Karpas-422 (cell line): ENCODE data around the gene MTREX. TPM values are rescaled to one million over a fixed set of nuclear protein-coding genes. Genes with fewer than 3 reads are reported as not detected.

Experiments used
- DNase-seq: peaks from one replicate; pipeline ENCODE4 v3.0.0-alpha.2; 2015
- H2AFZ ChIP-seq: fragments of 200-600 bp; sonication (generic); 2 replicates; pipeline ENCODE4 v1.6.1; 2014; ENCODE audit warnings: antibody characterized with exemption, low read length, mixed read lengths
- H3K27ac ChIP-seq: fragments of 200-600 bp; sonication (generic); 2 replicates; pipeline ENCODE4 v1.5.1; 2014; ENCODE audit warnings: mild to moderate bottlenecking, low read length, moderate library complexity
- H3K27me3 ChIP-seq: fragments of 200-600 bp; sonication (generic); 2 replicates; pipeline ENCODE4 v1.6.1; 2014; ENCODE audit warnings: low read length, mixed read lengths
- H3K36me3 ChIP-seq: fragments of 200-600 bp; sonication (generic); 2 replicates; pipeline ENCODE4 v1.6.1; 2014; ENCODE audit warnings: low read length, mixed read lengths; ENCODE audit not compliant: insufficient read depth
- H3K4me1 ChIP-seq: fragments of 200-600 bp; sonication (generic); 2 replicates; pipeline ENCODE4 v1.6.1; 2014; ENCODE audit warnings: mild to moderate bottlenecking, low read length, mixed read lengths
- H3K4me2 ChIP-seq: fragments of 200-600 bp; sonication (generic); 2 replicates; pipeline ENCODE4 v1.6.1; 2014; ENCODE audit warnings: low read length, low read depth, mild to moderate bottlenecking; ENCODE audit not compliant: poor library complexity, severe bottlenecking
- H3K4me3 ChIP-seq: fragments of 200-600 bp; sonication (generic); 2 replicates; pipeline ENCODE4 v1.5.1; 2014; ENCODE audit warnings: mild to moderate bottlenecking, antibody characterized with exemption, low read length, mixed read lengths
- H3K79me2 ChIP-seq: fragments of 200-600 bp; sonication (generic); 2 replicates; pipeline ENCODE4 v1.6.1; 2014; ENCODE audit warnings: mild to moderate bottlenecking, low read length, mixed read lengths
- H3K9ac ChIP-seq: fragments of 200-600 bp; sonication (generic); 2 replicates; pipeline ENCODE4 v1.6.0; 2014; ENCODE audit warnings: low read length
- H3K9me2 ChIP-seq: fragments of 200-600 bp; sonication (generic), shearing (Covaris generic); replicated peaks from 2 replicates; pipeline ENCODE4 v1.6.0; 2014; ENCODE audit warnings: mild to moderate bottlenecking, low read length, moderate library complexity; ENCODE audit not compliant: insufficient read depth
- H3K9me3 ChIP-seq: fragments of 300-700, 200-600 bp; sonication (generic); 2 replicates; pipeline ENCODE4 v1.6.1; 2014; ENCODE audit warnings: low read length, mixed read lengths
- H4K20me1 ChIP-seq: fragments of 200-600 bp; sonication (generic); 2 replicates; pipeline ENCODE4 v1.6.1; 2014; ENCODE audit warnings: mild to moderate bottlenecking, antibody characterized with exemption, low read length, low read depth; ENCODE audit not compliant: insufficient read depth
- total RNA-seq: library from RNA; depleted of rRNA; stranded (reverse); fragments of >200 nt; shearing (Covaris generic); gene quantifications from 2 replicates; pipeline ENCODE4 v1.2.3, GENCODE V29; 2014; ENCODE audit warnings: low replicate concordance

The MTREX gene
- total RNA-seq, 1 experiment from 2014 or later = 79.9 TPM

DNA sequence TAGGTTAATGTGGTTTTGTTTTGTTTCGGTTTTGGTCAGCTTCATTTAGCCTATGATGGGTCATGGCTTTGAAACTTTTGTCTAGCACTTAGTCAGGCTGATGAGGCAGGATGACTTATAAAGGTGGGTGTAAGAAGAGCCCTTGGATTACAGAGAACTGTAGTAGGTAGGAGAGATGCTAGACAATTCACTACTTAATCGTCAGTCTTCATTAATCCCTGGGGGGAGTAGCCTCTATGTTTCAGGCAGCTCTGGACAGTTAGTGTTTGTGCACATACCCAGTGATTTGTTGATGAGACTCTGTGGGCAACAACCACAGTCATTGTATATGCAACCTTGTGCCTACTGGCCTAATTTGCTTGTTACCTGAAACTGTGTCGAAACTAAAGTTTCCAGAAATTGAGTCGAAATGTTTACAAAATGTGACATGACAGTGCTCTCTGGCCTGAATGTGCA lies 113.3 kb downstream of the MTREX start:
- Histone ChIP-seq H3K4me1 (no peaks in the 10 kb centered on the region), H3K27ac (no peak overlapping the region), H3K4me2 (no peak overlapping the region), H3K79me2 (peaks cover 4% of the 10 kb centered on the region; the same call in 1 of the 2 replicates), H3K4me3 (no peak overlapping the region), H3K9me2 (no peaks in the 10 kb centered on the region), H3K27me3 (no peaks in the 10 kb centered on the region), H2AFZ (no peak overlapping the region), H3K9ac (no peak overlapping the region), H3K9me3 (no peaks in the 10 kb centered on the region), H3K36me3 (peaks cover 58% of the 10 kb centered on the region), H4K20me1 (no peaks in the 10 kb centered on the region)
- no peak for DNase-seq

DNA sequence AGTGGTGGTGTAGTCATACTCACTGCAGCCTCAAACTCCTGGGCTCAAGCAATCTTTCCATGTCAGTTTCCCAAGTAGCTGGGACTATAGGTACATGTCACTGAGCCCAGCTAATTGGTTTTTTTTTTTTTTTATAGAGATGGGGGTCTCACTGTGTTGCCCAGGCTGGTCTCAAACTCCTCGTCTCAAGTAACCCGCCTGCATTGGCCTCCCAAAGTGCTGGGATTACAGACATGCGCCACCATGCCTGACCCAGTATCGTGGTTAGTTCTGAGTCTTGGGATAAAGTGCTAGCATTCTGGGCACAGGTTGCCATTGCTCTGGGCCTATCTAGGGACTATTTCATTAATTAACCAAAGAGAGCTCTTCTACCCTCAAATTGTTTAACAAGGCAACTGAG lies 118.7 kb downstream of the MTREX start:
- H3K4me3 ChIP-seq = no peak overlapping the region
- H3K79me2 ChIP-seq = no peaks in the 10 kb centered on the region; the same call in 1 of the 2 replicates
- H3K27me3 ChIP-seq = no peaks in the 10 kb centered on the region
- H3K9me2 ChIP-seq = no peaks in the 10 kb centered on the region
- peaks cover 81% of the 10 kb centered on the region for H3K36me3 ChIP-seq
- H3K4me2 ChIP-seq = no peak overlapping the region
- no peak overlapping the region for H3K9ac ChIP-seq
- no peaks in the 10 kb centered on the region; the same call in 1 of the 2 replicates for H3K9me3 ChIP-seq
- no peaks in the 10 kb centered on the region for H4K20me1 ChIP-seq
- no peaks in the 10 kb centered on the region for H3K4me1 ChIP-seq
- no peak for DNase-seq
- H2AFZ ChIP-seq = no peak overlapping the region
- H3K27ac ChIP-seq = no peak overlapping the region

DNA sequence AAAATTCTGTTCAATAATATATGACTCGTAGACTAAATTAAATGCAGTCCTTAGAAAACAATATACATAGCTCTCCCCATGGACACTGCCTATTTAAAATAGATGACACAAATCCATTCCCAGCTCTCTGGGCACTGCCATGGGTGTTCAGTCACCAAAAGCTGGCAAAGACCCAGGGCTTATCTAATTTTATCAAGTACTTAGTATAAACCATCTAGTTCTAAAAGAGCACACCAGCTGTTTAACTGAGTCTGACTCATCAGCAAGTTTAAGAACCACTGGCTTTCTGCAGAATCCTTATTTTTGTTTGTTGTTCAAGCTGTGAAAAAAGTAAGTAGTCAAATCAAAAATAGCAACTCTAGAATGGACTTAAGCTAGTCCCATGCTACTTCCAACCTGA lies 119.4 kb downstream of the MTREX start:
- Histone ChIP-seq H3K9me3 (no peaks in the 10 kb centered on the region; the same call in 1 of the 2 replicates), H3K9me2 (no peaks in the 10 kb centered on the region), H3K27me3 (no peaks in the 10 kb centered on the region), H3K4me3 (no peak overlapping the region), H3K79me2 (no peaks in the 10 kb centered on the region), H3K4me1 (no peaks in the 10 kb centered on the region), H3K9ac (no peak overlapping the region), H3K27ac (no peak overlapping the region), H4K20me1 (no peaks in the 10 kb centered on the region), H3K36me3 (peaks cover 79% of the 10 kb centered on the region), H3K4me2 (no peak overlapping the region), H2AFZ (no peak overlapping the region)
- DNase-seq = no peak

DNA sequence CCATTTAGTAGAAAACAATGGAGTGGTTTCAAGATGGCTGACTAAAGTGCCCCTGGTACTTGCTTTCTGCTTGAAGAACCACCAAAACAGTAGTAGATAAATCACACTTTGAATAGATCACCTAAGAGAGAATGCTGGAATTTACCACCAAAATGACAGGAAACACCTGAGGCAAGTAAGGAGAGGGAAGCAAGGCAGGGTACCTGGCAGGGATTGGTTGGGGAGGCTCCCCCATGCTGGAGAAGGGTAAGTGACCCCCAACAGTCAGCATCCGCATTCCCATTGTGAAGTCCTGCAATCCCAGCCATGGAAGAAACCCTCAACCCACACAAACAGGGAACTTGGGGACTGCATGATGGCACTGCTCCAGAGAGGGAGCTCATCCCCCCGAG lies 121.4 kb downstream of the MTREX start:
- Histone ChIP-seq H2AFZ (no peak overlapping the region), H3K4me1 (no peaks in the 10 kb centered on the region), H3K79me2 (no peaks in the 10 kb centered on the region), H3K9ac (no peak overlapping the region), H3K9me2 (no peaks in the 10 kb centered on the region), H3K36me3 (peaks cover 61% of the 10 kb centered on the region), H3K4me2 (no peak overlapping the region), H3K27ac (no peak overlapping the region), H4K20me1 (no peaks in the 10 kb centered on the region), H3K9me3 (no peaks in the 10 kb centered on the region; the same call in 1 of the 2 replicates), H3K27me3 (no peaks in the 10 kb centered on the region), H3K4me3 (no peak overlapping the region)
- no peak for DNase-seq

DNA sequence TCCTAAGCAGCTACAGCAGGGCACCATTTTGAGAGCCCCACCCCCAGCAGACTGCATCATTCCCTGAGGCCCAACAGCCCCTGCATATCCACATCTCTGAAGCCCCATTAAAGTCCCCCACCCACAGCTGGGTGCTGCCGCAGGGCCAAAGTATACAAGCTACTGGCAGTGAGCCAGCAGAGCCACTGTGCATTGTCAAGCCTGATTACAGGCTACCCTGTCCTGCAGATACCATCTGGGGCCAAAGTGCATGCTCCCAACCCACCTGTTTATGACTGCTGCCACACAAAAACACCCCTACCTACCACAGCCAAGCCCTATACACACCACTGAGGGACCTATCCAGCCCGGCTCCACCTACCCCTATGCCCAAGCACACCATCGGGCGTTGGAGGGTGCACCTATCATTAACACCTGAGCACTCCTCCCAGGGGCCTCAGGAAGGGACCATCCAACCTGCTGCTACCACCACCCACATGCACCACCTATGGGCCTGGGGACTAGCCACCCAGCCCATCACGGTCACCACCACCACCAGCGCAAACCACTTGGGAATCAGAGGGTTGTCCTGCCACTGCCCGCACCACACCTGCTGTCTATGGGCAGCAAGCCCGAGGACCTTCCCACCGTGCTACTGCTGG lies 121.9 kb downstream of the MTREX start:
- Histone ChIP-seq H3K4me2 (no peak overlapping the region), H3K9me3 (no peaks in the 10 kb centered on the region; the same call in 1 of the 2 replicates), H4K20me1 (no peaks in the 10 kb centered on the region), H3K36me3 (peaks cover 56% of the 10 kb centered on the region), H3K27me3 (no peaks in the 10 kb centered on the region), H3K4me3 (no peak overlapping the region), H3K27ac (no peak overlapping the region), H3K79me2 (no peaks in the 10 kb centered on the region), H3K4me1 (no peaks in the 10 kb centered on the region), H3K9ac (no peak overlapping the region), H2AFZ (no peak overlapping the region), H3K9me2 (no peaks in the 10 kb centered on the region)
- DNase-seq = no peak

DNA sequence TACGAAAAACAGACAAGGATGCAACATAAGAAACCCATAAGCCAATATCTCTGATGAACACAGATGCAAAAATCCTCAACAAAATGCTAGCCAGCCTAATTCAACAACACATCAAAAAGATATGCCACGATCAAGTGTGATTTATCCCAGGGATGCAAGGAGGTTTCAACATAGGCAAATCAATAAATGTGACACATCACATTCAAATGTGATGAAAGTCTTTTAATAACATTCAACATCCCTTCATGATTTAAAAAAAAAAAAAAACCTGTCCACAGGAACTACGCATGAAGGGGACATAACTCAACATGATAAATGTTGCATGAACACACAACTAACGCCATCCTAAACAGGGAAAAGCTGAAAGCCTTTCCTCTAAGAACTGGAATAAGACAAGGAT lies 124.8 kb downstream of the MTREX start:
- H3K9me2 ChIP-seq = no peaks in the 10 kb centered on the region
- H3K79me2 ChIP-seq = no peaks in the 10 kb centered on the region
- H3K27me3 ChIP-seq = no peaks in the 10 kb centered on the region
- H3K9ac ChIP-seq = no peak overlapping the region
- no peak for DNase-seq
- no peaks in the 10 kb centered on the region for H3K4me1 ChIP-seq
- H3K4me3 ChIP-seq = no peak overlapping the region
- H3K4me2 ChIP-seq = no peak overlapping the region
- no peaks in the 10 kb centered on the region; the same call in 1 of the 2 replicates for H3K9me3 ChIP-seq
- no peak overlapping the region for H2AFZ ChIP-seq
- H3K36me3 ChIP-seq = peaks cover 28% of the 10 kb centered on the region
- no peaks in the 10 kb centered on the region for H4K20me1 ChIP-seq
- H3K27ac ChIP-seq = no peak overlapping the region

DNA sequence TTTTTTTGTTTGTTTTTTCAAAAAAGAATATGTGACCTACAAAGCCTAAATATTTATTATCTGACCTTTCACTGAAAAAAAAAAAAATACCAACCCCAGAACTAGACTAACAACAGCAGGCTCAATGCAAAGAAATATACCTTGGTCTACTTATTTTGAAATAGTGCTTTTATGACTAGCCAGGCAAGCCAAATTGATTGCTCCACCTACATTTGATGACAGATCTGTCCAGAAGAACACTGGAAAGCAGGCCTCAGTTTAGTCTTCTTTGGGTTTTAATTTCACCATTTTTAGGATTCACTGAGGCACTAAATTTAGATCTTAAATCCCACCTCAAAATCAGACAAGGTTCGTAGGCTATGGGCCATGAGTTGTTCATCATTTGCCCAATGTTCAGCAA lies 129.7 kb downstream of the MTREX start:
- no peak for DNase-seq
- no peaks in the 10 kb centered on the region for H3K27me3 ChIP-seq
- H3K27ac ChIP-seq = no peak overlapping the region
- no peaks in the 10 kb centered on the region for H3K36me3 ChIP-seq
- no peak overlapping the region for H2AFZ ChIP-seq
- H3K4me3 ChIP-seq = no peak overlapping the region
- no peaks in the 10 kb centered on the region for H3K9me3 ChIP-seq
- H3K79me2 ChIP-seq = no peaks in the 10 kb centered on the region
- no peak overlapping the region for H3K9ac ChIP-seq
- H4K20me1 ChIP-seq = no peaks in the 10 kb centered on the region
- no peak overlapping the region for H3K4me2 ChIP-seq
- no peaks in the 10 kb centered on the region for H3K9me2 ChIP-seq
- H3K4me1 ChIP-seq = peaks cover 14% of the 10 kb centered on the region

DNA sequence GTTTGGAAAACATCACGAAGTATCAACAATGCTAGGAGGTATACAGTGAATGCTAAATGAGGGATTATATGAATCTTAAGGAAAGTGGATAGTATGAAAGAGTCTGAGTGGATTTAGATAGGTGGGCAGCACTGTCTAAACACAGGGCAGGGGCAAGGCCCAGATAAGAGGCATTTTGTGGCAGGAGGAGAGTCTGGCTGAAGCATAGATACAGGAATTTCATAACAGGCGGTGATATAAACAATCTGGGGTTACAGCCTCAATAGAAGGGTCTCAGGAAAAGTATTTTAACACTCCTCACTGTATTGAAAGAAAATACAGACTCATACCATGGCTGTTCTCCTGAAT lies 130.0 kb downstream of the MTREX start:
- no peak overlapping the region for H3K4me2 ChIP-seq
- no peaks in the 10 kb centered on the region for H3K79me2 ChIP-seq
- no peaks in the 10 kb centered on the region for H3K27me3 ChIP-seq
- H3K9ac ChIP-seq = no peak overlapping the region
- H2AFZ ChIP-seq = no peak overlapping the region
- no peaks in the 10 kb centered on the region for H3K36me3 ChIP-seq
- H3K27ac ChIP-seq = no peak overlapping the region
- H3K4me1 ChIP-seq = peaks cover 14% of the 10 kb centered on the region
- no peaks in the 10 kb centered on the region for H3K9me3 ChIP-seq
- no peaks in the 10 kb centered on the region for H4K20me1 ChIP-seq
- no peak for DNase-seq
- no peaks in the 10 kb centered on the region for H3K9me2 ChIP-seq
- H3K4me3 ChIP-seq = no peak overlapping the region
